ENCODE measurements around the gene TSPAN9.

The TSPAN9 gene

GRCh38 chr12:3233797-3234196 is 156.6 kb downstream of the TSPAN9 start:
- no peak for DNase-seq

- DNase-seq: no peak
Observed at GRCh38 chr12:3236345-3237187, 159.4 kb downstream of the TSPAN9 start.

GRCh38 chr12:3238196-3238595 is 161.0 kb downstream of the TSPAN9 start:
- DNase-seq: no peak

- no peak for DNase-seq
Observed at GRCh38 chr12:3241621-3242020, 164.4 kb downstream of the TSPAN9 start.

- DNase-seq: no peak
Observed at GRCh38 chr12:3242199-3242863, 165.2 kb downstream of the TSPAN9 start.

- DNase-seq: no peak
Observed at GRCh38 chr12:3243376-3244084, 166.4 kb downstream of the TSPAN9 start.

- DNase-seq: no peak
Observed at GRCh38 chr12:3244219-3244750, 167.1 kb downstream of the TSPAN9 start.

GRCh38 chr12:3246253-3246652 is 169.1 kb downstream of the TSPAN9 start:
- DNase-seq: no peak

- DNase-seq: no peak
Observed at GRCh38 chr12:3247077-3247476, 169.9 kb downstream of the TSPAN9 start.

GRCh38 chr12:3247629-3248161 is 170.5 kb downstream of the TSPAN9 start:
- DNase-seq: no peak

- no peak for DNase-seq
Observed at GRCh38 chr12:3249081-3249800, 172.1 kb downstream of the TSPAN9 start.

- DNase-seq: no peak
Observed at GRCh38 chr12:3250034-3250433, 172.9 kb downstream of the TSPAN9 start.

- DNase-seq: no peak
Observed at GRCh38 chr12:3250576-3250975, 173.4 kb downstream of the TSPAN9 start.

- no peak for DNase-seq
Observed at GRCh38 chr12:3251067-3251466, 173.9 kb downstream of the TSPAN9 start.

GRCh38 chr12:3251691-3252090 is 174.5 kb downstream of the TSPAN9 start:
- no peak for DNase-seq

GRCh38 chr12:3252450-3252891 is 175.3 kb downstream of the TSPAN9 start:
- DNase-seq: no peak

- no peak for DNase-seq
Observed at GRCh38 chr12:3253682-3254275, 176.6 kb downstream of the TSPAN9 start.

GRCh38 chr12:3255057-3255456 is 177.9 kb downstream of the TSPAN9 start:
- DNase-seq: no peak

- DNase-seq: no peak
Observed at GRCh38 chr12:3256103-3256631, 179.0 kb downstream of the TSPAN9 start.

GRCh38 chr12:3257411-3257810 is 180.2 kb downstream of the TSPAN9 start:
- DNase-seq: no peak

- no peak for DNase-seq
Observed at GRCh38 chr12:3259973-3260372, 182.8 kb downstream of the TSPAN9 start.

All from CD4-positive, alpha-beta T cell treated with Interleukin-17A for 4 hours (primary cell).